Activated CD8-positive, alpha-beta T cell treated with anti-CD3 and anti-CD28 coated beads for 36 hours (primary cell): ENCODE measurements around the gene MACROH2A1. TPM values are rescaled to one million over a fixed set of nuclear protein-coding genes. Genes with fewer than 3 reads are reported as not detected.
A peak's percentile ranks its signal among the peaks of the same experiment; 100 is the strongest.

Experiments
- ATAC-seq: fragments of 200-7000 bp; cut with Tn5 transposase; one replicate; pipeline ENCODE4 v1.10.0; 2021; ENCODE audit warnings: mild to moderate bottlenecking, moderate library complexity
- CTCF ChIA-PET: fragments of 350-600 bp; sonication (Branson Sonifier 250); formaldehyde crosslinking; loops from one replicate; lab custom pipeline; 2021; ENCODE audit warnings: antibody characterized with exemption; lab: Charles Lee
- POLR2A ChIA-PET: fragments of 350-600 bp; sonication (Branson Sonifier 250); formaldehyde crosslinking; loops from one replicate; lab custom pipeline; 2021; ENCODE audit warnings: antibody characterized with exemption; lab: Charles Lee
- DNase-seq: peaks from one replicate; pipeline ENCODE4 v3.0.0-alpha.2; 2020
- H3K27ac Mint-ChIP-seq: one replicate; pipeline ENCODE4 v1.8.0; 2021; ENCODE audit warnings: mild to moderate bottlenecking, mixed read lengths
- H3K27me3 Mint-ChIP-seq: one replicate; pipeline ENCODE4 v1.8.0; 2021; ENCODE audit warnings: mixed read lengths
- H3K36me3 Mint-ChIP-seq: one replicate; pipeline ENCODE4 v1.8.0; 2021; ENCODE audit warnings: low read depth, mixed read lengths
- H3K4me1 Mint-ChIP-seq: one replicate; pipeline ENCODE4 v1.8.0; 2021; ENCODE audit warnings: low read depth, mixed read lengths
- H3K4me3 Mint-ChIP-seq: one replicate; pipeline ENCODE4 v1.8.0; 2021; ENCODE audit warnings: mild to moderate bottlenecking, moderate library complexity, mixed read lengths
- H3K9me3 Mint-ChIP-seq: one replicate; pipeline ENCODE4 v1.8.0; 2021; ENCODE audit warnings: mixed read lengths
- intact Hi-C: fragments of 100-400 bp; cut with micrococcal nuclease; formaldehyde crosslinking; loops from one replicate; pipeline ENCODE4 v1.10.0; 2022
- total RNA-seq, 2 experiments: library from RNA; stranded (reverse); gene quantifications; one replicate each; pipeline ENCODE4 v1.2.3, GENCODE V29; 2021
- TF ChIP-seq, protein P1 (sequence below): fragments of 200-600 bp; IDR thresholded peaks from one replicate; pipeline ENCODE4 v1.8.0; 2022; ENCODE audit warnings: antibody characterized with exemption, mild to moderate bottlenecking

MACROH2A1 gene
- total RNA-seq, 2 experiments from 2014 or later: 170 to 179 TPM

DNA sequence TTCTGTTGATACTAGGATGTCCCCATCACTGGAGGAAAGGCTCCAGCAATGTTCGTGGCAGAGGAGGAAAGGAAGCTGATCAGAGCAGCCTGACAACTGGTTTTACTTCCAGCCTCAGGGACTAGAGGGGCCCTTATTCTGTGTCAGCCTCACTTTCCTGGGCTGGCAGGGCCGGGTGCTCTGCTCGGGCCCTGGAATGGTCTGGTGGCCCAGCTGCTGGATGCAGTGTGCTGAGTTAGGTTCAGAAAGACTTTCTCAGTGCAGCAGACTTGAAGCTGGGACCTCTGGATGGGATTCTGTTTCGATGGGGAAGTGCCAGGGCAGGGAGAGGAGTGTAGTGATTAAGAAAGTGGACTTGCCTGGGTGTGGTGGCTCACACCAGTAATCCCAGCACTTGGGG is 81.0 kb downstream of the MACROH2A1 start:
- Mint-ChIP-seq H3K36me3 (no peaks in the 10 kb centered on the region), H3K9me3 (no peaks in the 10 kb centered on the region), H3K27me3 (no peaks in the 10 kb centered on the region), H3K27ac (no peak overlapping the region), H3K4me3 (no peak overlapping the region), H3K4me1 (peaks cover 4% of the 10 kb centered on the region)
- ATAC-seq (no peak), DNase-seq (no peak)
- intact Hi-C loops: no loop called here
- POLR2A ChIA-PET: no interaction called here
- CTCF ChIA-PET: no interaction called here
- TF ChIP-seq, protein P1, sequence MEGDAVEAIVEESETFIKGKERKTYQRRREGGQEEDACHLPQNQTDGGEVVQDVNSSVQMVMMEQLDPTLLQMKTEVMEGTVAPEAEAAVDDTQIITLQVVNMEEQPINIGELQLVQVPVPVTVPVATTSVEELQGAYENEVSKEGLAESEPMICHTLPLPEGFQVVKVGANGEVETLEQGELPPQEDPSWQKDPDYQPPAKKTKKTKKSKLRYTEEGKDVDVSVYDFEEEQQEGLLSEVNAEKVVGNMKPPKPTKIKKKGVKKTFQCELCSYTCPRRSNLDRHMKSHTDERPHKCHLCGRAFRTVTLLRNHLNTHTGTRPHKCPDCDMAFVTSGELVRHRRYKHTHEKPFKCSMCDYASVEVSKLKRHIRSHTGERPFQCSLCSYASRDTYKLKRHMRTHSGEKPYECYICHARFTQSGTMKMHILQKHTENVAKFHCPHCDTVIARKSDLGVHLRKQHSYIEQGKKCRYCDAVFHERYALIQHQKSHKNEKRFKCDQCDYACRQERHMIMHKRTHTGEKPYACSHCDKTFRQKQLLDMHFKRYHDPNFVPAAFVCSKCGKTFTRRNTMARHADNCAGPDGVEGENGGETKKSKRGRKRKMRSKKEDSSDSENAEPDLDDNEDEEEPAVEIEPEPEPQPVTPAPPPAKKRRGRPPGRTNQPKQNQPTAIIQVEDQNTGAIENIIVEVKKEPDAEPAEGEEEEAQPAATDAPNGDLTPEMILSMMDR: no peak

DNA sequence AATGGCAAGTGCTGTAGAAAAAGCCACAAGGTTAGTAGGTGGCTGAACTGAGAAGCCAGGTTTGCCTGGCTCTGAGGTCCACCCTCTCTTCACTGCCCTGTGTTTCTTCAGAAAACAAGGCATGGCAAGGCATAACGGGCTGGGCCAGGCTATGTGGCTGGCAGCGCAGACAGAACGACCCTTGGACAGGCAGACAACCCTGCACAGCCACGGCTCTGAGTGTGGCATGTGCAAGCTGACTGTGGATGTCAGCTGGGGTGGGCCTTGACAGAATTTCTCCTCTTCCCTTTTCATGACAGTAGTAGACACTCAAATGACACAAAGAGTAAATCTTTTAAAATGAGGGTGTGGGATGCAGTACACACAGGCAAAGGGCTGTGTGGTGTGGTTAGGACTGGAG is 81.7 kb downstream of the MACROH2A1 start:
- ATAC-seq (no peak), DNase-seq (no peak)
- intact Hi-C loops: no loop called here
- H3K36me3 Mint-ChIP-seq: no peaks in the 10 kb centered on the region
- peaks cover 4% of the 10 kb centered on the region for H3K4me1 Mint-ChIP-seq
- H3K4me3 Mint-ChIP-seq: no peak overlapping the region
- no peaks in the 10 kb centered on the region for H3K27me3 Mint-ChIP-seq
- CTCF ChIA-PET: no interaction called here
- TF ChIP-seq, protein P1: no peak
- H3K9me3 Mint-ChIP-seq: no peaks in the 10 kb centered on the region
- H3K27ac Mint-ChIP-seq: no peak overlapping the region
- POLR2A ChIA-PET: no interaction called here

DNA sequence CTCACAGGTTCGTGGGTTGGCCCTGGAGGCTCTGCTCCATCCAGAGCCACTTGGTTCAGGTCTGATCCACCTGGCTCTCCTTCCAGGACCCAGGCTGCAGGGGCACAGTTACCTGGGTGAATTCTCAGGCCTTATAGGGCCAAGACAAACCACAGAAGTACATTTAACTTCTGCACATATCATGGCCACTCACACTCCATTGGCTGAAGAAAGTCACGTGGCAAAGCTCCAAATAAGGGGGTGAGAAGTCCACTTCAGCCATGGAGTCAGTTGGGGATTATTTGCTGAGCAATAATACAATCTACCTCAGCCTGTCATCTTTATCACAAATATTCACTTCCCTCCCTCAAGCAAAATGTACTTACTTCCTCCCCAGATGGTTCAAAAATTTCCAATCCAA is 83.6 kb downstream of the MACROH2A1 start:
- no peak for DNase-seq
- intact Hi-C loops: no loop called here
- no peaks in the 10 kb centered on the region for H3K9me3 Mint-ChIP-seq
- H3K4me3 Mint-ChIP-seq: no peak overlapping the region
- ChIA-PET POLR2A (no interaction called here), CTCF (no interaction called here)
- H3K27ac Mint-ChIP-seq: no peak overlapping the region
- ATAC-seq: no peak
- H3K4me1 Mint-ChIP-seq: peaks cover 8% of the 10 kb centered on the region
- TF ChIP-seq, protein P1: no peak
- H3K36me3 Mint-ChIP-seq: no peaks in the 10 kb centered on the region
- H3K27me3 Mint-ChIP-seq: no peaks in the 10 kb centered on the region

DNA sequence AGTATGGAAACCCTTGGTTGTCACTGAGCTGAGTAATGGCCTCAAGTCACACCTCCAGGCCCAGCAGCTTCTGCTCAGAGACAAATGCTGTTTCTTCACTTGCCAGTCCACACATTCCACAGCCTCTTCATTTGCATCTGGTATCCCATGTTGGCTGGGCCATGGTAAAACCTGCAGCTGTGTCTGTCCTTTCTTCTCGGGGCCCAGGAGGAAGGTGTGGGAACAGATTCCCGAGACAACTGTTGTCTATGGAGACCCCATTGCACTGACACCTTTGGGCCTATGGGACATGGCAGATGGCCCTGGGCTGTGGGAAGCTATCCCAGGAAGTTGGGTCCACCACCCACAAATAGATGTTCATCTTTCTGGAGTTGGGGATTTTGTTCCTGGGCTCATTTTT is 85.1 kb downstream of the MACROH2A1 start:
- ATAC-seq: peak; percentile 31

DNA sequence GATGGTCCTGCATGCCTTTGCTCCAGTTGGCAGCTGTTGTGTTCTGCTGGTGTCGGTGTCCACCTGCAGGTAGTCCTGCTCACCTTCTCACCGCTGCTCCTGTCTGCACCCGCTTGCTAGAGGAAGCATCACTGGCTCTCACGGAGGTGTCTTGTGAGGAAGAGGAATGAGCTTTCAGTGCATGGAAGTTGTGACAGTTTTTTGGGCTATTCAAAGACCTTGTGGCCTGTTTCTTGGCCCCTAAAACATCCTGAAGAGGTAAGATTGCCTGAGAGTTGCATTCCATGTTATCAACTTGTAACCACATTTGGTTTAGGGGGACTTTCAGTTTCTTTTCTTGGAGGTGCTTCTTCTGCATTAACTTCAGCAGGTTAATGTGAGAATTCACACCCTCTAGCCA is 85.6 kb downstream of the MACROH2A1 start:
- intact Hi-C loops: no loop called here
- Mint-ChIP-seq H3K9me3 (no peaks in the 10 kb centered on the region), H3K27me3 (no peaks in the 10 kb centered on the region), H3K27ac (no peak overlapping the region), H3K4me1 (peaks cover 18% of the 10 kb centered on the region), H3K36me3 (no peaks in the 10 kb centered on the region), H3K4me3 (no peak overlapping the region)
- DNase-seq (no peak), ATAC-seq (peak; percentile 14)
- TF ChIP-seq, protein P1: no peak
- ChIA-PET POLR2A (interaction anchor here (1.4 kb wide), 1 partner anchor 10 kb away, joined by 3 read pairs; no protein-coding TSS in a partner anchor), CTCF (interaction anchor here (0.9 kb wide), 1 partner anchor 153 kb away, joined by 3 read pairs; no protein-coding TSS in a partner anchor)

More for the DNA sequence above, 85.1 kb downstream of the MACROH2A1 start:
- H3K36me3 Mint-ChIP-seq: no peaks in the 10 kb centered on the region
- no peak for DNase-seq
- intact Hi-C loops: no loop called here
- no peak overlapping the region for H3K4me3 Mint-ChIP-seq
- H3K9me3 Mint-ChIP-seq: no peaks in the 10 kb centered on the region
- ChIA-PET CTCF (interaction anchor here (0.9 kb wide), 1 partner anchor 152 kb away, joined by 3 read pairs; no protein-coding TSS in a partner anchor), POLR2A (no interaction called here)
- H3K27ac Mint-ChIP-seq: no peak overlapping the region
- peaks cover 17% of the 10 kb centered on the region for H3K4me1 Mint-ChIP-seq
- H3K27me3 Mint-ChIP-seq: no peaks in the 10 kb centered on the region
- TF ChIP-seq, protein P1: no peak
